Neural cell (in vitro differentiated cells): ENCODE results near the gene MYRF. TPM values are rescaled to one million over a fixed set of nuclear protein-coding genes. Genes with fewer than 3 reads are reported as not detected.

Experiments
- H2AFZ ChIP-seq: fragments of 200-600, 300-800 bp; sonication (generic), shearing (Covaris generic); 2 replicates; pipeline ENCODE4 v1.6.0; 2014; ENCODE audit warnings: low read depth, mild to moderate bottlenecking, antibody characterized with exemption, low read length, moderate library complexity
- H3F3A ChIP-seq: fragments of 200-600 bp; shearing (Covaris generic); 2 replicates; pipeline ENCODE4 v1.6.1; 2016; ENCODE audit warnings: mild to moderate bottlenecking, moderate library complexity, mixed read lengths, antibody characterized with exemption, low read length; ENCODE audit not compliant: insufficient read depth, poor library complexity, severe bottlenecking
- H3K27ac ChIP-seq: fragments of 200-600, 300-800 bp; sonication (generic), shearing (Covaris generic); 2 replicates; pipeline ENCODE4 v1.5.1; 2014; ENCODE audit warnings: mild to moderate bottlenecking, low read length, moderate library complexity
- H3K27me3 ChIP-seq: fragments of 300-800, 200-600 bp; sonication (generic), shearing (Covaris generic); 2 replicates; pipeline ENCODE4 v1.6.0; 2014; ENCODE audit warnings: mild to moderate bottlenecking, low read depth, low read length, moderate library complexity; ENCODE audit not compliant: insufficient read depth
- H3K36me3 ChIP-seq: fragments of 300-800, 200-600 bp; sonication (generic), shearing (Covaris generic); 2 replicates; pipeline ENCODE4 v1.5.1; 2014; ENCODE audit warnings: mild to moderate bottlenecking, antibody characterized with exemption, low read length, moderate library complexity; ENCODE audit not compliant: insufficient read depth
- H3K4me2 ChIP-seq: fragments of 300-800, 200-600 bp; sonication (generic), shearing (Covaris generic); 2 replicates; pipeline ENCODE4 v1.6.0; 2014; ENCODE audit warnings: mild to moderate bottlenecking, low read length
- H3K4me3 ChIP-seq: fragments of 300-800, 200-600 bp; sonication (generic), shearing (Covaris generic); 2 replicates; pipeline ENCODE4 v1.5.1; 2014; ENCODE audit warnings: mild to moderate bottlenecking, low read length, moderate library complexity
- H3K79me2 ChIP-seq: fragments of 200-600 bp; shearing (Covaris generic); replicated peaks from 2 replicates; pipeline ENCODE4 v1.6.0; 2014; ENCODE audit warnings: mild to moderate bottlenecking, low read length, moderate library complexity; ENCODE audit not compliant: insufficient read depth
- H3K9ac ChIP-seq: fragments of 300-800, 200-600 bp; sonication (generic), shearing (Covaris generic); 2 replicates; pipeline ENCODE4 v1.6.1; 2016; ENCODE audit warnings: mild to moderate bottlenecking, low read length, mixed read lengths
- H3K9me2 ChIP-seq: fragments of 200-600 bp; shearing (Covaris generic); 2 replicates; pipeline ENCODE4 v1.6.1; 2016; ENCODE audit warnings: mild to moderate bottlenecking, low read length, mixed read lengths; ENCODE audit not compliant: insufficient read depth
- H3K9me3 ChIP-seq: fragments of 200-600, 300-800 bp; sonication (generic), shearing (Covaris generic); 2 replicates; pipeline ENCODE4 v1.6.1; 2016; ENCODE audit warnings: mild to moderate bottlenecking, mixed run types, low read length, moderate library complexity, mixed read lengths
- H4K20me1 ChIP-seq: fragments of 200-600 bp; shearing (Covaris generic); 2 replicates; pipeline ENCODE4 v1.6.1; 2016; ENCODE audit warnings: mild to moderate bottlenecking, mixed run types; ENCODE audit not compliant: insufficient read depth
- CTCF ChIP-seq: fragments of 450-650 bp; IDR thresholded peaks from 2 replicates; pipeline ENCODE4 v1.5.1; 2014; ENCODE audit warnings: antibody characterized with exemption, mild to moderate bottlenecking, moderate library complexity; ENCODE audit not compliant: poor library complexity, severe bottlenecking
- EZH2 ChIP-seq: fragments of 200-600, 300-800 bp; shearing (Covaris generic), sonication (generic); IDR thresholded peaks from 2 replicates; pipeline ENCODE4 v1.6.1; 2014; ENCODE audit warnings: antibody characterized with exemption, low read length, borderline replicate concordance, mild to moderate bottlenecking; ENCODE audit not compliant: insufficient read depth, poor library complexity, severe bottlenecking
- MXI1 ChIP-seq: fragments of 450-650 bp; conservative IDR thresholded peaks from 2 replicates; pipeline ENCODE4 v1.6.1; 2014; ENCODE audit warnings: antibody characterized with exemption, mild to moderate bottlenecking; ENCODE audit not compliant: poor library complexity, severe bottlenecking
- POLR2AphosphoS5 ChIP-seq: IDR thresholded peaks from 2 replicates; pipeline ENCODE4 v1.6.1; 2012
- RAD21 ChIP-seq: fragments of 450-650 bp; conservative IDR thresholded peaks from 2 replicates; pipeline ENCODE4 v1.6.1; 2014; ENCODE audit warnings: antibody characterized with exemption, mild to moderate bottlenecking, moderate library complexity
- REST ChIP-seq: IDR thresholded peaks from 2 replicates; pipeline ENCODE4 v1.6.1; 2012; ENCODE audit warnings: borderline replicate concordance
- TAF1 ChIP-seq: IDR thresholded peaks from 2 replicates; pipeline ENCODE4 v1.6.1; 2012; ENCODE audit warnings: low read depth
- polyA plus RNA-seq: library from polyadenylated mRNA; depleted of rRNA; stranded (reverse); fragments of >200 nt; gene quantifications from 2 replicates; pipeline ENCODE4 v1.2.3, GENCODE V29; 2014

MYRF gene
- polyA plus RNA-seq, 1 donor from 2014 or later = 0.16 TPM

- Histone ChIP-seq H3K79me2 (no peaks in the 10 kb centered on the region), H3K4me2 (no peak overlapping the region), H3K4me3 (no peak overlapping the region), H3K27ac (no peak overlapping the region), H3K9me2 (no peaks in the 10 kb centered on the region), H3K36me3 (no peaks in the 10 kb centered on the region), H3K9ac (no peak overlapping the region), H3K9me3 (no peaks in the 10 kb centered on the region), H3F3A (no peaks in the 10 kb centered on the region), H4K20me1 (no peaks in the 10 kb centered on the region), H2AFZ (no peak overlapping the region), H3K27me3 (no peaks in the 10 kb centered on the region)
- TF ChIP-seq EZH2 = no peak
- no peak for TF ChIP-seq CTCF
- TF ChIP-seq MXI1 = no peak
- no peak for TF ChIP-seq TAF1
- no peak for TF ChIP-seq POLR2AphosphoS5
Measured at GRCh38 chr11:61715867-61716266, 36.6 kb upstream of the MYRF start.

GRCh38 chr11:61716478-61717285, 35.8 kb upstream of the MYRF start:
- TF ChIP-seq MXI1 = no peak
- TF ChIP-seq REST = no peak
- no peak for TF ChIP-seq TAF1
- no peak for TF ChIP-seq CTCF
- TF ChIP-seq RAD21 = no peak
- Histone ChIP-seq H3K4me3 (no peak overlapping the region), H4K20me1 (no peaks in the 10 kb centered on the region), H2AFZ (no peak overlapping the region), H3K4me2 (no peak overlapping the region), H3K27ac (no peak overlapping the region), H3K9me2 (no peaks in the 10 kb centered on the region), H3F3A (no peaks in the 10 kb centered on the region), H3K9ac (no peak overlapping the region), H3K27me3 (no peaks in the 10 kb centered on the region), H3K9me3 (no peaks in the 10 kb centered on the region), H3K79me2 (no peaks in the 10 kb centered on the region), H3K36me3 (no peaks in the 10 kb centered on the region)
